GM21825 (cell line): ENCODE results near the gene CLCN1.

Experiments
- ATAC-seq: cut with Tn5 transposase; IDR thresholded peaks from one replicate; pipeline ENCODE4 v1.9.1; 2021; ENCODE audit warnings: mild to moderate bottlenecking, moderate library complexity; ENCODE audit not compliant: unreplicated experiment

The CLCN1 gene

GRCh38 chr7:143395187-143396149, 79.6 kb downstream of the CLCN1 start:
- no peak for ATAC-seq

GRCh38 chr7:143396182-143396581, 80.3 kb downstream of the CLCN1 start:
- no peak for ATAC-seq

GRCh38 chr7:143396625-143397556, 81.0 kb downstream of the CLCN1 start:
- no peak for ATAC-seq

- ATAC-seq, result no peak
Measured at GRCh38 chr7:143397710-143398530, 82.0 kb downstream of the CLCN1 start.

GRCh38 chr7:143398616-143399015, 82.7 kb downstream of the CLCN1 start:
- no peak for ATAC-seq

- ATAC-seq, result no peak
Measured at GRCh38 chr7:143399151-143399550, 83.2 kb downstream of the CLCN1 start.

GRCh38 chr7:143399642-143400041, 83.7 kb downstream of the CLCN1 start:
- no peak for ATAC-seq

- no peak for ATAC-seq
Measured at GRCh38 chr7:143401265-143401664, 85.4 kb downstream of the CLCN1 start.
